Lower leg skin (tissue), 3 donors: Measurements from ENCODE around the gene SEPTIN2.

Experiments
- POLR2A ChIP-seq, 2 donors: fragments of 450-650 bp; IDR thresholded peaks; one replicate each; pipeline ENCODE4 v1.6.1; 2016 to 2017; ENCODE audit warnings: antibody characterized with exemption in 2 of 2, mild to moderate bottlenecking in 1 of 2, moderate library complexity in 1 of 2
- TF ChIP-seq, protein P1 (sequence below), 3 donors: fragments of 450-650 bp; IDR thresholded peaks; one replicate each; pipeline ENCODE4 v1.5.1; 2016; ENCODE audit warnings: antibody characterized with exemption in 3 of 3, mild to moderate bottlenecking in 3 of 3, moderate library complexity in 2 of 3

DNA sequence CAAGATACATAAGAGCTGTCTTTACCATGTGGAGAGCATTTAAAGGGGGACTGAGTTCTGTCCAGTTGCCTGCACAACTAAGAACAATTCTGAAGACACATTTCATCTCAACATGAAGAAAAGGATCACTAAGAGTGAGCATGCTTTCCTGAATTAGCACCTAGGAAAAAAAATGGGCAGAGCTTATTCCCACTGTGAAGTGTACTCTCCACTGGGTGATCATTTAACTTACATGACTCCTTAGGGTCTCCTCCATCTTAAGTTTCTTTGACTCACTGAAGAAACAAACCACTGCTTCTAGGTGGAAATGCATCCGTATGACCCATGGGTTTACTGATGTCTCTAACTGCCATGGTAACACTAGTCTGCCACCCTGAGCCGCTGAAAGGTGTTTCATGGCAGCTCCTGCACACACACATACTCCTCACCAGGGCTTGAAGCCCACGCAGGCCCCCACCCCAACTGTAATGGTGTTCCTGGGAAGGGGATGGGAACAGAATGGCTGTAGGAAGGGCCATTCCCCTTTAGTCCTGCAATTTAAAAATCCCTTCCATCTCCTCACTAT is 27.3 kb upstream of the SEPTIN2 start:
- TF ChIP-seq, protein P1, sequence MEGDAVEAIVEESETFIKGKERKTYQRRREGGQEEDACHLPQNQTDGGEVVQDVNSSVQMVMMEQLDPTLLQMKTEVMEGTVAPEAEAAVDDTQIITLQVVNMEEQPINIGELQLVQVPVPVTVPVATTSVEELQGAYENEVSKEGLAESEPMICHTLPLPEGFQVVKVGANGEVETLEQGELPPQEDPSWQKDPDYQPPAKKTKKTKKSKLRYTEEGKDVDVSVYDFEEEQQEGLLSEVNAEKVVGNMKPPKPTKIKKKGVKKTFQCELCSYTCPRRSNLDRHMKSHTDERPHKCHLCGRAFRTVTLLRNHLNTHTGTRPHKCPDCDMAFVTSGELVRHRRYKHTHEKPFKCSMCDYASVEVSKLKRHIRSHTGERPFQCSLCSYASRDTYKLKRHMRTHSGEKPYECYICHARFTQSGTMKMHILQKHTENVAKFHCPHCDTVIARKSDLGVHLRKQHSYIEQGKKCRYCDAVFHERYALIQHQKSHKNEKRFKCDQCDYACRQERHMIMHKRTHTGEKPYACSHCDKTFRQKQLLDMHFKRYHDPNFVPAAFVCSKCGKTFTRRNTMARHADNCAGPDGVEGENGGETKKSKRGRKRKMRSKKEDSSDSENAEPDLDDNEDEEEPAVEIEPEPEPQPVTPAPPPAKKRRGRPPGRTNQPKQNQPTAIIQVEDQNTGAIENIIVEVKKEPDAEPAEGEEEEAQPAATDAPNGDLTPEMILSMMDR (IDR thresholded peaks at IDR 0.05): no peak
- TF ChIP-seq POLR2A (IDR thresholded peaks at IDR 0.05): no peak
